Heart left ventricle (tissue), 16 donors: ENCODE measurements around the gene CPB2. TPM values are rescaled to one million over a fixed set of nuclear protein-coding genes. Genes with fewer than 3 reads are reported as not detected.

Experiments
- ATAC-seq, 4 donors: fragments of 200-7000 bp; cut with Tn5 transposase; one replicate each; pipeline ENCODE4 v1.9.1; 2020 to 2022; ENCODE audit warnings: moderate library complexity in 4 of 4, mild to moderate bottlenecking in 3 of 4, moderate number of reproducible peaks in 1 of 4
- DNase-seq, 5 donors: peaks; one replicate each; pipeline ENCODE4 v3.0.0-alpha.2; 2020
- H3K27ac ChIP-seq, 12 donors: fragments of 200-600 bp; sonication (generic) in 4 of 12; one replicate each; pipeline versions ENCODE4 v1.5.0 to v1.8.0; 2016 to 2022; ENCODE audit warnings: mild to moderate bottlenecking in 2 of 12
- H3K27me3 ChIP-seq, 9 donors: fragments of 200-600 bp; sonication (generic) in 2 of 9; one replicate each; pipeline versions ENCODE4 v1.5.1 to v1.8.0; 2016 to 2022; ENCODE audit warnings: mild to moderate bottlenecking in 3 of 9
- H3K36me3 ChIP-seq, 9 donors: fragments of 200-600 bp; sonication (generic) in 2 of 9; one replicate each; pipeline versions ENCODE4 v1.5.0 to v1.8.0; 2018 to 2022; ENCODE audit warnings: mild to moderate bottlenecking in 2 of 9
- H3K4me1 ChIP-seq, 12 donors: fragments of 200-600 bp; sonication (generic) in 4 of 12; one replicate each; pipeline versions ENCODE4 v1.5.0 to v1.8.0; 2016 to 2022; ENCODE audit warnings: mild to moderate bottlenecking in 3 of 12
- H3K4me3 ChIP-seq, 12 donors: fragments of 200-600 bp; sonication (generic) in 4 of 12; one replicate each; pipeline versions ENCODE4 v1.5.0 to v1.8.0; 2017 to 2022; ENCODE audit warnings: mild to moderate bottlenecking in 9 of 12, moderate library complexity in 4 of 12
- H3K9me3 ChIP-seq, 12 donors: fragments of 200-600 bp; sonication (generic) in 4 of 12; one replicate each; pipeline versions ENCODE4 v1.5.0 to v1.8.0; 2016 to 2022; ENCODE audit warnings: mild to moderate bottlenecking in 1 of 12
- POLR2A ChIP-seq, 2 donors: fragments of 450-650 bp; IDR thresholded peaks; one replicate each; pipeline ENCODE4 v1.6.1; 2017; ENCODE audit warnings: antibody characterized with exemption in 2 of 2, mild to moderate bottlenecking in 2 of 2, moderate library complexity in 2 of 2
- WGBS, 4 donors: extraction: QIAGEN DNeasy Blood & Tissue Kit in 2 of 4; methylation state at CpG; one replicate each; pipeline versions ENCODE4 v1.1.5 to v1.1.7; 2013 to 2018; 5-methylcytosine and 5-hydroxymethylcytosine counted together
- intact Hi-C, 10 donors: fragments of 100-400 bp; cut with DNase I; formaldehyde crosslinking; loops; one replicate each; pipeline versions ENCODE4 v1.11.1 to v1.14.2; 2022
- polyA plus RNA-seq, 2 donors: library from polyadenylated mRNA; stranded (reverse); fragments of 200-250 nt; gene quantifications; one replicate each; pipeline ENCODE4 v1.2.3, GENCODE V29; 2013
- total RNA-seq, 9 donors: library from RNA; depleted of rRNA in 2 of 9; stranded (reverse); fragments of >200 nt in 2 of 9; fragmentation: NEBNext Ultra II Directional in 3 of 9; extraction: Animal tissue kit (Norgen Biotek cat#: 25700) in 3 of 9; gene quantifications; one replicate each; pipeline versions ENCODE4 v1.1.0 to v1.2.4, GENCODE V29; 2016 to 2023
- TF ChIP-seq, protein P1 (sequence below), 12 donors: fragments of 200-600 bp; sonication (generic) in 4 of 12; IDR thresholded peaks; one replicate each; pipeline versions ENCODE4 v1.5.0 to v1.8.0; 2018 to 2022; ENCODE audit warnings: antibody characterized with exemption in 12 of 12, mild to moderate bottlenecking in 5 of 12
- donor health status: ischemic (EF 13 %, LVEDD 7.1; RV severe dilation, severe dysfunction).
- donor health status: healthy with polysubstance abuse.
- donor health status: DM: no; HTN: yes; CAD: no.
- donor health status: DM: no; HTN: no; CAD: no.
- donor health status: ischemic (EF 25% LVEDD 6.9; RV normal size, moderate dysfunction).
- donor health status: ischemic (EF 25% LVEDD 5.7; RV mildly dilated, moderate dysfunction).
- donor health status: healthy.
- donor health status: DM: yes; HTN: yes; CAD: no.
- donor health status: ischemic (EF 35%, LVEDD 5.7; RV mildly dilated, moderate dysfunction).
- donor health status: nonischemic (EF 11% LVEDD 7.7; RV severe dilation, severe dysfunction).
- donor health status: DM: yes; HTN: yes; CAD: no.
- donor health status: PGD.
- donor health status: ischemic (EF 29% LVEDD 5.4; RV normal size, mild dysfunction).
- donor health status: nonischemic (EF 23%, LVEDD 6.1; RV moderate dilation, normal function).

Gene CPB2
- total and polyA plus RNA-seq, 11 donors, result not detected

DNA sequence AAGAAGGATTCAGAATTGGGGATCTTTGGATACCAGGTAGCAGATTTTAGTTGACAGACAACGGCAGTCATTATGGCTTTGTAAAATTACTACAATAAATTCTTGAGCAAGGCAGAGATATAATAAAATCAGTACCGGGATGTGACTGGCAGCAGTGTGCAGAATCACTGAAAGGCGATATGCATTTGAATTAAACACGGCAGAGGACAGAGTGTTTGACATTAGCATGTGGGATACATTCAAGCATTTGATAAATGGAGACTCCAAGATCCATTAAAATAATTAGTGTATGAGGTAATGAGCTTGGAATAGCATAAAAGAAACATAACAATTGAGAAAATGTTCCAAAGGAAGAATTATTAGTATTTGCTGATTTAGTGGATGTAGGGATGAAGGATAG lies 40.3 kb upstream of the CPB2 start:
- H3K4me1 ChIP-seq, result no peaks in the 10 kb centered on the region
- no peak overlapping the region for H3K4me3 ChIP-seq
- H3K9me3 ChIP-seq, result no peaks in the 10 kb centered on the region
- H3K27me3 ChIP-seq, result peaks cover 0 to 24% (median 0%) of the 10 kb centered on the region in 9 donors
- 62 to 79% (median 70%) methylated on average over 4 of the region's 4 CpGs for WGBS, 4 donors
- ATAC-seq (no peak), DNase-seq (no peak)
- H3K36me3 ChIP-seq, result peaks cover 0 to 96% (median 0%) of the 10 kb centered on the region in 9 donors
- TF ChIP-seq, protein P1, sequence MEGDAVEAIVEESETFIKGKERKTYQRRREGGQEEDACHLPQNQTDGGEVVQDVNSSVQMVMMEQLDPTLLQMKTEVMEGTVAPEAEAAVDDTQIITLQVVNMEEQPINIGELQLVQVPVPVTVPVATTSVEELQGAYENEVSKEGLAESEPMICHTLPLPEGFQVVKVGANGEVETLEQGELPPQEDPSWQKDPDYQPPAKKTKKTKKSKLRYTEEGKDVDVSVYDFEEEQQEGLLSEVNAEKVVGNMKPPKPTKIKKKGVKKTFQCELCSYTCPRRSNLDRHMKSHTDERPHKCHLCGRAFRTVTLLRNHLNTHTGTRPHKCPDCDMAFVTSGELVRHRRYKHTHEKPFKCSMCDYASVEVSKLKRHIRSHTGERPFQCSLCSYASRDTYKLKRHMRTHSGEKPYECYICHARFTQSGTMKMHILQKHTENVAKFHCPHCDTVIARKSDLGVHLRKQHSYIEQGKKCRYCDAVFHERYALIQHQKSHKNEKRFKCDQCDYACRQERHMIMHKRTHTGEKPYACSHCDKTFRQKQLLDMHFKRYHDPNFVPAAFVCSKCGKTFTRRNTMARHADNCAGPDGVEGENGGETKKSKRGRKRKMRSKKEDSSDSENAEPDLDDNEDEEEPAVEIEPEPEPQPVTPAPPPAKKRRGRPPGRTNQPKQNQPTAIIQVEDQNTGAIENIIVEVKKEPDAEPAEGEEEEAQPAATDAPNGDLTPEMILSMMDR (IDR thresholded peaks at IDR 0.05), result no peak
- TF ChIP-seq POLR2A (IDR thresholded peaks at IDR 0.05), result no peak
- intact Hi-C loops, result no loop called here
- H3K27ac ChIP-seq, result no peak overlapping the region

DNA sequence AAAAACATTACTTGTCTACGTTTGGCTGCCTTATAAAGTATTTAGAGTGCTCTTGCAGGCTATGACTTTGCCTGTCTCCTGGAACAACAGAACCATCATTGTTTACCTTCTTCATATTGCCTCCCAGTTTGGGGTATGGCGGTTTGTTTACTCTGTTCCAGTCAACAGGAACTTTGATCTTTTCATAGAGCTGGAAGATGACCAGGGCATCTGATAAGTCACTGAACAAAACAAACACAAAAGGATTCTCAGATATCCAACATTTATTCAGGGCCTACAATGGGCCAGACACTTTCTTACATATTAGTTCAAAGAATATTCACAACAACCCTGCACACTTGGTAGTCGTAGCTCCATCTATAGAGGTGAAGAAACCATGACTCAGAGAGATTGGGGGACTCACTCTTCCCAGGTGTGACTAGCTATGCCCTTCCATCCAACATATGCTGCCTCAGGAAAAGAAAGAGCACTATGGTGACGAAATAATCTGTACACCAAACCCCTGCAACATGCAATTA lies 38.4 kb upstream of the CPB2 start:
- DNase-seq (no peak), ATAC-seq (no peak)
- H3K36me3 ChIP-seq, result peaks cover 0 to 96% (median 0%) of the 10 kb centered on the region in 9 donors
- no peak overlapping the region for H3K27ac ChIP-seq
- no peaks in the 10 kb centered on the region for H3K9me3 ChIP-seq
- intact Hi-C loops, result no loop called here
- TF ChIP-seq POLR2A (IDR thresholded peaks at IDR 0.05), result no peak
- TF ChIP-seq, protein P1 (IDR thresholded peaks at IDR 0.05), result no peak
- H3K27me3 ChIP-seq, result peaks cover 0 to 24% (median 0%) of the 10 kb centered on the region in 9 donors
- H3K4me3 ChIP-seq, result no peak overlapping the region
- no peaks in the 10 kb centered on the region for H3K4me1 ChIP-seq
- WGBS, 4 donors, result 67 to 75% (median 71%) methylated on average over 4 of the region's 4 CpGs

DNA sequence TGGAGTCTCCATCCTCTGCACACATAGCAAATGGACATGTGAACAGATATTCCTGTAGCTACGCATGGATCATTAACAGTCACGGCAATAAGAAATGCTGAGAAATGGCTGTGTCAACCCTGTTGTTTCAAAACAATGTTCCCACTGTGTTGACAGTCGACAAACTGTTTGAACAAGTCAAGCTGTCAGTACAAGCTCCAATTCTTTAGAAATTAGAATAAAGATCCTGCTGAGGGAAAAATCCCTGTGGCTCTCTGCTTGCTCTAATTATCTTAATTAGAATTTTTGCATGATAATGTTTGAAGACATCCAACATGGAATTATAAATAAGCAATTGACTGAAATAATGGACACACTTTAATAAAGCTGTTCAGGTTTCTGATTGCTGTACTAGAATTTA lies 37.9 kb upstream of the CPB2 start:
- intact Hi-C loops, result no loop called here
- no peak overlapping the region for H3K4me3 ChIP-seq
- WGBS, 4 donors, result 63 to 68% (median 66%) methylated on average over 3 of the region's 3 CpGs
- peaks cover 0 to 24% (median 0%) of the 10 kb centered on the region in 9 donors for H3K27me3 ChIP-seq
- no peak overlapping the region for H3K27ac ChIP-seq
- no peak for DNase-seq
- TF ChIP-seq POLR2A (IDR thresholded peaks at IDR 0.05), result no peak
- TF ChIP-seq, protein P1 (IDR thresholded peaks at IDR 0.05), result no peak
- H3K4me1 ChIP-seq, result no peaks in the 10 kb centered on the region
- no peak for ATAC-seq
- no peaks in the 10 kb centered on the region for H3K9me3 ChIP-seq
- H3K36me3 ChIP-seq, result peaks cover 0 to 96% (median 0%) of the 10 kb centered on the region in 9 donors

DNA sequence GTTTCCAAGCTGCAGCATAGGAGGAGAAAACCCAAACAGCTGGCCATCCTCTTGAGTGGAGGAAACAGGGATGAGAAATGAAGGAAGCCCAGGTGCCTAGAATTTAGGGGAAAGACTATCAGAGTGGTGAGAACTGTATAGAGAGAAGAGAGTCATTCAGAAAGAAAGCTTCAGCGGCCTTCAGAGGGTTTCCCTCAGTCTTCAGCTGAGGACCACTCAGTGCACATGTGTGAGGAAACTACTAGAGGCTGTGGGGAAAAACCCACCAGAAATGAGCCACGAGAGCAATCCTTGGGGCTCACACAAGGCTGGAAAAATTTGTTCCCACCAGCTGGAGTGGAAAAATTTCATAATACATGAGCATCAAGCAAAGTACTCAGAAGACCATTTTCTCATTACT lies 35.2 kb upstream of the CPB2 start:
- intact Hi-C loops, result no loop called here
- Histone ChIP-seq H3K4me3 (no peak overlapping the region), H3K27ac (no peak overlapping the region), H3K4me1 (no peaks in the 10 kb centered on the region), H3K27me3 (peaks cover 0 to 24% (median 0%) of the 10 kb centered on the region in 9 donors), H3K36me3 (peaks cover 0 to 98% (median 0%) of the 10 kb centered on the region in 9 donors), H3K9me3 (no peaks in the 10 kb centered on the region)
- no peak for TF ChIP-seq POLR2A (IDR thresholded peaks at IDR 0.05)
- TF ChIP-seq, protein P1 (IDR thresholded peaks at IDR 0.05), result no peak
- ATAC-seq, result no peak
- WGBS, 4 donors, result 71 to 81% (median 79%) methylated on average over 2 of the region's 2 CpGs
- DNase-seq, result no peak
